ENCODE measurements around the gene AXL.

Gene AXL

GRCh38 chr19:41214161-41214560 is 4.9 kb upstream of the AXL start:
- no peaks in the 10 kb centered on the region for H3K9me3 ChIP-seq (ENCODE audit: control insufficient read depth, insufficient read depth, low read depth, low read length)
- no peaks in the 10 kb centered on the region for H3K36me3 ChIP-seq (ENCODE audit: control insufficient read depth, insufficient read depth, low read length)
- H3K27ac ChIP-seq (ENCODE audit: low read depth, low read length) = no peak overlapping the region
- H3K4me1 ChIP-seq (ENCODE audit: control insufficient read depth, insufficient read depth, low read length) = peaks cover 15% of the 10 kb centered on the region
- no peak overlapping the region for H3K9ac ChIP-seq (ENCODE audit: low read length)
- H3K27me3 ChIP-seq (ENCODE audit: control insufficient read depth, insufficient read depth, low read length) = no peaks in the 10 kb centered on the region
- no peak overlapping the region for H3K4me3 ChIP-seq (ENCODE audit: low read depth, low read length)

DNA sequence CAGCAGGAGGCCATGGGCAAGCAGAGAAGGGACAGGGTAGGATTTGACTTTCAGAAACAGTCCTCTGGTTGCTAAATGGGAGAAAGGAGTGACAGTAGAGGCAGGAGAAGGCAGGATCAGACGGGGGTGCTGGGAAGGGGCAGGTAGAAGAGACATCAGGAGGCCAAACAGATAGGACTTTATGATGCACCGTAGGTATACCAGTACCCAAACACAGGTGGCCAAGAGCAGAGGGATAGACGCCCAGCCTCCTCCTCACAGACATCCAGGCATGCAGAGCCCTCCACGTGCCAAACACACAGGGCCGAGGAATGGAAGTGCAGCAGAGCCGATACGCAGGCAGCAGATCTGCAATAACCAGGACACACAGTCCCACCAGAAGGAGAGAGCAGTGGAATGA is 1.3 kb upstream of the AXL start:
- Histone ChIP-seq H3K4me1 (ENCODE audit: control insufficient read depth, insufficient read depth, low read length) (peaks cover 25% of the 10 kb centered on the region), H3K9ac (ENCODE audit: low read length) (no peak overlapping the region), H3K4me3 (ENCODE audit: low read depth, low read length) (no peak overlapping the region), H3K36me3 (ENCODE audit: control insufficient read depth, insufficient read depth, low read length) (peaks cover 16% of the 10 kb centered on the region), H3K9me3 (ENCODE audit: control insufficient read depth, insufficient read depth, low read depth, low read length) (no peaks in the 10 kb centered on the region), H3K27me3 (ENCODE audit: control insufficient read depth, insufficient read depth, low read length) (no peaks in the 10 kb centered on the region), H3K27ac (ENCODE audit: low read depth, low read length) (no peak overlapping the region)

- Histone ChIP-seq H3K27me3 (ENCODE audit: control insufficient read depth, insufficient read depth, low read length) (no peaks in the 10 kb centered on the region), H3K4me3 (ENCODE audit: low read depth, low read length) (peak overlapping the region; percentile 71), H3K4me1 (ENCODE audit: control insufficient read depth, insufficient read depth, low read length) (peaks cover 28% of the 10 kb centered on the region), H3K9ac (ENCODE audit: low read length) (peak overlapping the region; percentile 28), H3K36me3 (ENCODE audit: control insufficient read depth, insufficient read depth, low read length) (peaks cover 16% of the 10 kb centered on the region), H3K27ac (ENCODE audit: low read depth, low read length) (no peak overlapping the region), H3K9me3 (ENCODE audit: control insufficient read depth, insufficient read depth, low read depth, low read length) (no peaks in the 10 kb centered on the region)
These were observed 791 bp upstream of the AXL start for GRCh38 chr19:41218249-41218614.

DNA sequence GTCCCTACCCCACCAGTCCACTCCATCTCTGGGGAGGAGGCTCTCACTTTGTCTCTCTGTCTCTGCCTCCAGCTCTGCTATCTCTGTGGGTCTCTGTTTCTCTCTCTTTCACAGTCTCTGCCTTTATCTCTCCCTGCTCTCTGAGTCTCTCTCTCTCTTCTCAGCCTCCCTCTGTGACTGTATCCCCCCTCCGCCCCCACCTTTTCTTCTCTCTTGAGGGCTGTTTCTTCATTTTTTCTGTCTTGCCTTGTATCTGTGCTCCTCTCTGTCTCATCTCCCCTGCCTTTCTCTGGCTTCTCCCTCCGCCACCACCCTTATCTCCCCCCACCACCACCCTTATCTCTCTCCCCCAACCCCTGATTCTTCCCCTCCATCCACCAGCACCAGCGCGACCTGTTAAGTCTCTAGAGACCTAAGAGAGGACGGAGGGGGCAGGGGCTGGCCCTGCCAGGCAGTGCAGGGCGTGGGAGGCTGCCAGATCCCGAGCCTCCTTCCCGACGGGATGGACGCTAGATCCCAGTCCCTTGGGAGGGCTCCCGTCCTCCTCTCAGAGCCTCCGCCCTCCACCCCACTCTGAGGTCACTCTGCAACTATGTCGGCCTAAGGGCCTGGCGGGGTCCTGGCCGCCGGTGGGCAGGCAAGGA is 1.0 kb downstream of the AXL start:
- Histone ChIP-seq H3K9ac (ENCODE audit: low read length) (peak overlapping the region; percentile 36), H3K4me1 (ENCODE audit: control insufficient read depth, insufficient read depth, low read length) (peaks cover 42% of the 10 kb centered on the region), H3K36me3 (ENCODE audit: control insufficient read depth, insufficient read depth, low read length) (peaks cover 20% of the 10 kb centered on the region), H3K27ac (ENCODE audit: low read depth, low read length) (no peak overlapping the region), H3K27me3 (ENCODE audit: control insufficient read depth, insufficient read depth, low read length) (no peaks in the 10 kb centered on the region), H3K4me3 (ENCODE audit: low read depth, low read length) (peak overlapping the region; percentile 71), H3K9me3 (ENCODE audit: control insufficient read depth, insufficient read depth, low read depth, low read length) (no peaks in the 10 kb centered on the region)

DNA sequence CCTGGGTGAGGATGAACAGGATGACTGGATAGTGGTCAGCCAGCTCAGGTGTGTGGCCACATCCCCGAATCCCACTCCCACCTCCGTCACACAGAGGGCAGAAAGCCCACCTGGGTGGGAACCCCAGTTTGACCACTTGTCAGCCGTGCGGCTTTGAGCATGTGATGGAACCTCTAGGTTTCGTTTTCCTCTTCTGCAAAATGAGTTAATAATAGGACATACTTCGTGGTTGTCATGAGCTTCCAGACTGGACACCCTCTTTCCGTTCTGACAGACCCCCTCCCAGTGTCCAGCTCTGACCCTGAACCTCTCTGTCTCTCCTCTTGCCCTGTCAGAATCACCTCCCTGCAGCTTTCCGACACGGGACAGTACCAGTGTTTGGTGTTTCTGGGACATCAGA is 1.8 kb downstream of the AXL start:
- no peaks in the 10 kb centered on the region for H3K9me3 ChIP-seq (ENCODE audit: control insufficient read depth, insufficient read depth, low read depth, low read length)
- H3K36me3 ChIP-seq (ENCODE audit: control insufficient read depth, insufficient read depth, low read length) = peaks cover 20% of the 10 kb centered on the region
- peaks cover 49% of the 10 kb centered on the region for H3K4me1 ChIP-seq (ENCODE audit: control insufficient read depth, insufficient read depth, low read length)
- H3K9ac ChIP-seq (ENCODE audit: low read length) = peak overlapping the region; percentile 36
- H3K4me3 ChIP-seq (ENCODE audit: low read depth, low read length) = peak overlapping the region; percentile 71
- H3K27me3 ChIP-seq (ENCODE audit: control insufficient read depth, insufficient read depth, low read length) = no peaks in the 10 kb centered on the region
- H3K27ac ChIP-seq (ENCODE audit: low read depth, low read length) = no peak overlapping the region

- Histone ChIP-seq H3K27ac (ENCODE audit: low read depth, low read length) (no peak overlapping the region), H3K9ac (ENCODE audit: low read length) (no peak overlapping the region), H3K36me3 (ENCODE audit: control insufficient read depth, insufficient read depth, low read length) (peaks cover 20% of the 10 kb centered on the region), H3K27me3 (ENCODE audit: control insufficient read depth, insufficient read depth, low read length) (no peaks in the 10 kb centered on the region), H3K4me1 (ENCODE audit: control insufficient read depth, insufficient read depth, low read length) (peaks cover 54% of the 10 kb centered on the region), H3K9me3 (ENCODE audit: control insufficient read depth, insufficient read depth, low read depth, low read length) (no peaks in the 10 kb centered on the region), H3K4me3 (ENCODE audit: low read depth, low read length) (no peak overlapping the region)
These were observed 2.6 kb downstream of the AXL start for GRCh38 chr19:41221514-41222205.

- Histone ChIP-seq H3K27me3 (ENCODE audit: control insufficient read depth, insufficient read depth, low read length) (no peaks in the 10 kb centered on the region), H3K9ac (ENCODE audit: low read length) (no peak overlapping the region), H3K36me3 (ENCODE audit: control insufficient read depth, insufficient read depth, low read length) (peaks cover 20% of the 10 kb centered on the region), H3K4me3 (ENCODE audit: low read depth, low read length) (no peak overlapping the region), H3K9me3 (ENCODE audit: control insufficient read depth, insufficient read depth, low read depth, low read length) (no peaks in the 10 kb centered on the region), H3K4me1 (ENCODE audit: control insufficient read depth, insufficient read depth, low read length) (peaks cover 55% of the 10 kb centered on the region), H3K27ac (ENCODE audit: low read depth, low read length) (no peak overlapping the region)
These were observed 3.2 kb downstream of the AXL start for GRCh38 chr19:41222240-41222639.

GRCh38 chr19:41223431-41224234 is 4.6 kb downstream of the AXL start:
- peak overlapping the region; percentile 61; the same call in 1 of the 2 replicates for H3K27ac ChIP-seq (ENCODE audit: low read depth, low read length)
- H3K9ac ChIP-seq (ENCODE audit: low read length) = peak overlapping the region; percentile 58
- H3K27me3 ChIP-seq (ENCODE audit: control insufficient read depth, insufficient read depth, low read length) = no peaks in the 10 kb centered on the region
- H3K36me3 ChIP-seq (ENCODE audit: control insufficient read depth, insufficient read depth, low read length) = peaks cover 23% of the 10 kb centered on the region
- H3K4me1 ChIP-seq (ENCODE audit: control insufficient read depth, insufficient read depth, low read length) = peaks cover 45% of the 10 kb centered on the region
- H3K4me3 ChIP-seq (ENCODE audit: low read depth, low read length) = peak overlapping the region; percentile 39; the same call in 1 of the 2 replicates
- no peaks in the 10 kb centered on the region for H3K9me3 ChIP-seq (ENCODE audit: control insufficient read depth, insufficient read depth, low read depth, low read length)

DNA sequence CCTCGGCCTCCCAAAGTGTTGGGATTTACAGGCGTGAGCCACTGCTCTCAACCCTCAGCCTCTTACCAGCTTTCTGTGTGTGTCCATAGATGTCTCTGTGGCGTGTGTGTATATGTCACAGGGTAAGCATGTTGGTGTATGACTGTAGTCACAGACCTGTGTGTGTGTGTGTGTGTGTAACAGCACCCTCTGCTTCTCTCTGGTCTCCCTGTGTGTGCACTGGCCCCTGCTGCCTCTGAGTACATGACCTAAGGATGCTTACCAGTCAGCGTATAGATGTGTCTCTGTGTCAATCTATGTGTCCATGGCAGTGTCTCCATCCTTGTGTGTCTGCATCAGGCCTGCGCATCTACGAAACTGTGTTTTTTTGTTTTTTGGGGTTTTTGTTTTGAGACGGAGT is 5.6 kb downstream of the AXL start:
- no peak overlapping the region for H3K4me3 ChIP-seq (ENCODE audit: low read depth, low read length)
- H3K4me1 ChIP-seq (ENCODE audit: control insufficient read depth, insufficient read depth, low read length) = peaks cover 45% of the 10 kb centered on the region
- H3K9me3 ChIP-seq (ENCODE audit: control insufficient read depth, insufficient read depth, low read depth, low read length) = no peaks in the 10 kb centered on the region
- H3K27ac ChIP-seq (ENCODE audit: low read depth, low read length) = no peak overlapping the region
- no peaks in the 10 kb centered on the region for H3K27me3 ChIP-seq (ENCODE audit: control insufficient read depth, insufficient read depth, low read length)
- peaks cover 23% of the 10 kb centered on the region for H3K36me3 ChIP-seq (ENCODE audit: control insufficient read depth, insufficient read depth, low read length)
- no peak overlapping the region for H3K9ac ChIP-seq (ENCODE audit: low read length)

DNA sequence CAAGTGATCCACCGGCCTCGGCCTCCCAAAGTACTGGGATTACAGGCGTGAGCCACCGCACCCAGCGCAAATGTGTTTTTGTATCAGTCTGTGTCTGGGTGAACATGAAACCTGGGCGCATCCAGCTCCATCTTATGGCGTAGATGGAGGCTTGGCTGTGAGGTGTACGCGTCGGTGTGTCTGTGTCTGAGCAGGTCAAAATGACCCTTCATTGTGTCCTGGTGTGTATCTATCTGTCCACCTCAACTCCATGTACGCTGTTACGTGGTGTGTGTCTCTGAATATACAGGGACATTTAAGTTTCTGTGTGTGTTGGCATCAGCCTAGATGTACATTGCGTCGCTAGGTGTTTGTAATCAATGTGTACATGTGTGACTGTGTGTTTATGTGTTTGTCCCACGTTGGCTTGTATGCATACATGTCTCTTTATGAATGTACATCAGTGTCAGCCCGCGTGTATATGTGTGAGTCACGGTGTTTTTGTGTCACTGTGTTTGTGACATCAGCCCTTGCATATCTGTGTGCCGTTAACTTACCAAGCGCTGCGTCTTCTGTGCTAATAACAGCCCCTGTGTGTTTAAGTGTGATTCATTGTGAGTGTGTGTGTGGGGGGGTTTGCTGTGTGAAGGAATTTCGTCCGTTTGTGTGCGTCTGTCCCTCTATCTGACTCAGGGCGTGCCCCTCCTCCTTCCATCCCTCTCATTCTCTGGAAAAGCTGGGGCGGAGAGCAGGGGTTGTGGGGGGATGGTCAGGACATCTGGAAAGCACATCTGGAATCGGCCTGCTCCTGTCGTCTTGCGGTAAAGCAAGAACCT is 6.4 kb downstream of the AXL start:
- Histone ChIP-seq H3K4me1 (ENCODE audit: control insufficient read depth, insufficient read depth, low read length) (peaks cover 38% of the 10 kb centered on the region), H3K27ac (ENCODE audit: low read depth, low read length) (peak overlapping the region; percentile 68; the same call in 1 of the 2 replicates), H3K4me3 (ENCODE audit: low read depth, low read length) (peak overlapping the region; percentile 47), H3K9ac (ENCODE audit: low read length) (peak overlapping the region; percentile 68), H3K36me3 (ENCODE audit: control insufficient read depth, insufficient read depth, low read length) (peaks cover 23% of the 10 kb centered on the region), H3K9me3 (ENCODE audit: control insufficient read depth, insufficient read depth, low read depth, low read length) (no peaks in the 10 kb centered on the region), H3K27me3 (ENCODE audit: control insufficient read depth, insufficient read depth, low read length) (no peaks in the 10 kb centered on the region)
